ENCODE measurements around the gene TBC1D26.
"Not testable (repeated sequence)": the region's sequence is repeated elsewhere in the genome, so short reads cannot be mapped to it uniquely, and the experiment has no call there.

- not testable (repeated sequence) for TF ChIP-seq CTCF (conservative IDR thresholded peaks at IDR 0.05; ENCODE audit: low read depth, low read length); POLR2A (IDR thresholded peaks at IDR 0.05; ENCODE audit: low read depth, low read length); RCOR1 (IDR thresholded peaks at IDR 0.05; ENCODE audit: insufficient replicate concordance, low read length); MAFK (IDR thresholded peaks at IDR 0.05; ENCODE audit: low read depth, low read length); SMC3 (IDR thresholded peaks at IDR 0.05; ENCODE audit: low read depth, low read length); USF2 (IDR thresholded peaks at IDR 0.05; ENCODE audit: low read depth, low read length); MAZ (IDR thresholded peaks at IDR 0.05; ENCODE audit: borderline replicate concordance, low read depth, low read length); RAD21 (IDR thresholded peaks at IDR 0.05; ENCODE audit: low read length); BHLHE40 (IDR thresholded peaks at IDR 0.05; ENCODE audit: low read depth, low read length); CEBPB (IDR thresholded peaks at IDR 0.05; ENCODE audit: low read depth, low read length)
Measured at GRCh38 chr17:15730535-15730934, 1.5 kb upstream of the TBC1D26 start.

Measured in IMR-90 (cell line).